ENCODE measurements around the gene PXMP2.
"Not testable (repeated sequence)": the region's sequence is repeated elsewhere in the genome, so short reads cannot be mapped to it uniquely, and the experiment has no call there.

Gene PXMP2

DNA sequence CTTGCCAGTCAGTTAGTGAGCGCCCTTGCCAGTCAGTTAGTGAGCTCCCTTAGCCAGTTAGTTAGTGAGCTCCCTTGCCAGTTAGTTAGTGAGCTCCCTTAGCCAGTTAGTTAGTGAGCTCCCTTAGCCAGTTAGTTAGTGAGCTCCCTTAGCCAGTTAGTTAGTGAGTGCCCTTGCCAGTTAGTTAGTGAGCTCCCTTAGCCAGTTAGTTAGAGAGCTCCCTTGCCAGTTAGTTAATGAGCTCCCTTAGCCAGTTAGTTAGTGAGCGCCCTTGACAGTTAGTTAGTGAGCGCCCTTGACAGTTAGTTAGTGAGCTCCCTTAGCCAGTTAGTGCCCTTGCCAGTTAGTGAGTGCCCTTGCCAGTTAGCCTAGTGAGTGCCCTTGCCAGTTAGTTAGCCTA, 7.5 kb downstream of the PXMP2 start:
- DNase-seq (ENCODE audit: low read depth in 2 of 2), result not testable (repeated sequence)

DNA sequence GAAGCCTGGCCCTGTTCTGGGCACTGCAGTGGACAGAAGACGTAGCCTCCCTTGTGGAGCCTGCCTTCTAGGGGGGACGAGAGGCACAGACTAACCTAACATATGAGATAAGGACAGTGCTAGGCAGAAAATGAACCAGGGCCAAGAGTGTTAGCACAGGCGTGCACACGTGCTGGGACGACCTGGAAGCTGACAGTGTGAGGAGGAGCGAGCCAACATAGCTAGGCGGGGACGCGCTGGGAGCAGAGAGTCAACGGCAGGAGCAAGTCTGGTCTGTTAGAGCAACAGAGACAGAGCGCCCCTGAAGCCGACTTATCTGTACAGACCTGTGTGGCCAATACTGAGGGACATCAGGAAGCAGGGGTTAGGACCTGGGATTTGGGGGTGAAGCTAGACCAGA, 8.0 kb downstream of the PXMP2 start:
- DNase-seq (ENCODE audit: low read depth in 2 of 2), result no peak

DNA sequence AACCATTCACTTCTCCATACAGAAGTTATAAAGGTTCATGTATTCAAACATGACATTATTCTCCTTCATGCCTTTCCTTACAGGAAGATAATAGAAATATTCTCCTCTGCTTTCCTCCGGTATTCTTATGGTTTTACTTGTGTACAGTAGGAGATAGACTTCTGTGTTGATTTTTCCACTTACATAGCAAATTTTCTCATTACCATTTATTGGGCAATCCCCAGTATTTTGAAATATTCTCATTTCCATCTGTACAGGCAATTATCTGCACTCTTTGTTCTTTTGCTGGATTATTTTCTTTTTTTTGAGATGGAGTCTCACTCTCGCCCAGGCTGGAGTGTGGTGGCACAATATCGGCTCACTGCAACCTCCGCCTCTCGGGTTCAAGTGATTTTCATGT, 11.0 kb downstream of the PXMP2 start:
- DNase-seq (ENCODE audit: low read depth in 2 of 2), result no peak

DNA sequence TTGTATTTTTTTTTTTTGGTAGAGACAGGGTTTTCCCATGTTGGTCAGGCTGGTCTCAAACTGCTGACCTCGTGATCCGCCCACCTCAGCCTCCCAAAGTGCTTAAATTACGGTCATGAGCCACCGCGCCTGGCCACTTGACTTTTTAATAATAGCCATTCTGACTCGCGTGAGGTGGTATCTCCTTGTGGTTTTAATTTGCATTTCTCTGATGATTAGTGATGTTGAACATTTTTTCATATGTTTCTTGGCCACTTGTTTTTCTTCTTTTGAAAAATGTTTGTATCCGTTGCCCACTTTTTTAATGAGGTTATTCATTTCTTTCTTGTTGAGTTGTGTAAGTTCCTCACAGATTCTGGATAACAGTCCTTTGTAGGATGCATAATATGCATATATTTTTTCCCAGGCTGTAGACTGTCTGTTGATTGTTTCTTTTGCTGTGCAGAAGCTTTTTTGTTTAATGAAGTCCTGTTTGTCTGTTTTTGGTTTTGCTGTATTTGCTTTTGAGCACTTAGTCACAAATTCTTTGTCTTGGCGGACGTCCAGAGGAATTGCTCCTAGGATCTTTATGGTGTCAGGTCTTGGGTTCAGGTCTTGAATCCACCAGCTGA, 12.9 kb downstream of the PXMP2 start:
- DNase-seq (ENCODE audit: low read depth in 2 of 2), result no peak

DNA sequence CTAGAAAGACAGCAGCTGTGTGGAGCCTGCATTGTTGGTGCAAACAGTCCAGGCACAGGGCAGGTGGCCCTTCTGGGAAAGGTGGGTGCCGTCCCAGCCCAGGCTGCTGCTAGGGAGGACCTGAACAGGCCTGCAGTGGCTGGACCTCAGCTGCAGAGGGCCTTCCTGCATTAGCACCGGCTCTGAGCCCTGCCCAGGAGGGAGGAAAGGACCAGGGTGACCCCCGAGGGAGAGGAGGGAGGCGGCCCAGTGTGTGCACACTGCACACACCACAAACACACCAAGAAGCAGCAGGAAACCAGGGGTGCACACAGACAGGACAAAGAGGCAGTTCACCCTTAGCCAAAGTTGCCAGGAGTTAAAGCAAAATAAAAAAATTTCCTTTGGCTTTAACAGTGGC, 15.3 kb downstream of the PXMP2 start:
- DNase-seq (ENCODE audit: low read depth in 2 of 2), result no peak

DNA sequence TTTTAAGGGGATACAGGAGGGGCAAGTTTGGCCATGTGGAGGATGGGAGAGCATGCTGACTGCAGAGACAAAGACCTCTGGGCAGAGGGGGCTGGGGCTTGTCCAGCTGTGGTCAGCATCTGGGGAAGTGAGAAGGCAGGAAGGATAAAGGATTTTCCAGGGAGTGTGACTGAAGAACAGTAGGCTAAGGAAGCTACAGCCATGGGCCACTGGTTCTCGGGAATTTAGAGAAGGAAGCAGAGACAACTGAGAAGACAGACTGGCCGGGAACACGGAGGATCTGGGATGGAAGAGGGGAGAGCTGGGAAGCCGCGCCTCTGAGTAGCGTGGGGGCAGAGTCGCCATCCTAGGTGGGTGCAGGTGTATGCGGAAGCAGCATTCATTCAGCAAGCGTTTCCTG, 16.3 kb downstream of the PXMP2 start:
- DNase-seq (ENCODE audit: low read depth in 2 of 2), result no peak

DNA sequence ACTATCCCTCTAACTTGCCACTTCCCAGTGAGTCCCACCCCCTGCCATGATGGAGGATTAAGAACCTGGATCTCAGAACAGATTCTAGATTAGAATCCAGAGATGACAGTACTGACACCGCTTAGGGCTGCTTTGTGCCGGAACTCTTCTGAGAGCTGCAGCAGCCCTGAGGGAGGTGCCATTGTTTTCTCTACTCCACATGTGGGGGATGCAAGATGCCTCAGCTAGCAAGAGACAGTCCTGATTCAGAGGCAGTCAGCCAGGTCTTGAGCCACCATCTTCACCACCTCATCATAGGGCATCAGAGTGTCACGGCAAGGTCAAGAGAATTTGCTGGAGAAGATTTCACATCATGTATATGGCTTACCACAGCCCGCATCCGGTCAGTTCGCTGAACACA, 19.9 kb downstream of the PXMP2 start:
- no peak for DNase-seq (ENCODE audit: low read depth in 2 of 2)

DNA sequence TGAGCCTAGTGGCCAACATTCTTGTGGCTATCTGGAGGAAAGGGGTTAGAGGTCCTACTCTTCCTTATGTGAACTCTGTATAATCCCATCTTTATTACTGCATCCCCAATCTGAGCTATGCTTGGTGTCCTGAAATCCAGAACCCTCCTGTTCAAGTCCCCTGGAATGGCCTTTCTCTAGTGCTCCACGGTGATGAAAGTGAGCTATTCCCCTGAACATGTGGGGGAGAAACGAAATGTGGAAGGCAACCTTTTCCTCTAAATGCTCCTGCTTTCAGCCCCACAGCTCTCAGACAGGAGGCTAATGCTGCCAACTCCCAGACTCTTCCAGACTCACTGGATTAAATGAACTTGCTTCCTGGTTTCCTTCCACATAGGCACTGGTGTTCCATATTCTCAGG, 20.8 kb downstream of the PXMP2 start:
- DNase-seq (ENCODE audit: low read depth in 2 of 2), result no peak

DNA sequence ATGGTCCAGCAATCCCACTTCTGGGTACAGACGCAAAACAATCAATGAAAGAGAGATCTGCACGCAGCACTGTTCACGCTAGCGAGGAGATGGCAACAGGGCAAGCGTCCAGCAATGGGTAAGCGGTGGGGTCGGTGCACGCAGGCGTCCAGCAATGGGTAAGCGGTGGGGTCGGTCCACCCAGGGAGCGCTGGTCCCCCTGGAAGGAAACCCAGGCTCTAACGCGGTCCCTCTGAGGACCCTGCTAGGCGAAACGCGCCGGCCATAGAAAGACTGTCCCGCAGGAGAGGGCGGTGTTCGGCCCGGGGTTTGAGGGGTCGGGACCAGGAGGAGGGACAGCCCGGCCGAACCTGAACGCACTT, 22.6 kb downstream of the PXMP2 start:
- DNase-seq (ENCODE audit: low read depth in 2 of 2), result no peak

DNA sequence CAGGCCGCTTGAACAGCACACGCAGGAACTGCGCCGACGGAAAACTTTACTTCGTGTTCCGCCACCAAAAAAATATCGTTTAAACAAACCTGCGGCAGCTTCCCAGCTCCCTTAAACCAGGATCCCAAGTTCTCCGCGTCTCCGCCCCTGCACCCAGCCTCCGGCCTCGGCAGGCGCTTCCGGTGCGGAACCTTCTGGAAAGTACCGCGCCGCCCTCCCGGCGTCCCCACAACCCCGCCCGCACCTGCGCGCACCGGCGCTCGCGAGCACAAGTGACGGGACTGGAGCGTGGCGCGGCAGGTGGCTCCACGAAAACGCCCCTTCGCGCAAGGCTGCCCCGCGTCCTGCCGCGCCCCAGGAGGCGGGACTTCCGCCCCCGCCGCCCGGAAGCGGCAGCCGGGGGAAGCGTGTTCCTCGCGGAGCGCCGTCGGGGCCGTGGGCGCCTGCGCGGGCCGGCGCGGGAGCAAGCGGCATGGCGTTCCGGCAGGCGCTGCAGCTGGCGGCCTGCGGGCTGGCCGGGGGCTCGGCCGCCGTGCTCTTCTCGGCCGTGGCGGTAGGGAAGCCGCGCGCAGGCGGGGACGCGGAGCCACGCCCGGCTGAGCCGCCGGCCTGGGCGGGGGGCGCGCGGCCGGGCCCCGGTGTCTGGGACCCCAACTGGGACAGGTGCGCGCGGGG, 23.2 kb downstream of the PXMP2 start, which contains the start of gene PGAM5:
PGAM5 (plus strand) TSS at position 438 of the 675 bp plus-strand sequence; CDS start at position 473, 35 bp downstream.
- peak; percentile 76 to 79 for DNase-seq (ENCODE audit: low read depth in 2 of 2)

DNA sequence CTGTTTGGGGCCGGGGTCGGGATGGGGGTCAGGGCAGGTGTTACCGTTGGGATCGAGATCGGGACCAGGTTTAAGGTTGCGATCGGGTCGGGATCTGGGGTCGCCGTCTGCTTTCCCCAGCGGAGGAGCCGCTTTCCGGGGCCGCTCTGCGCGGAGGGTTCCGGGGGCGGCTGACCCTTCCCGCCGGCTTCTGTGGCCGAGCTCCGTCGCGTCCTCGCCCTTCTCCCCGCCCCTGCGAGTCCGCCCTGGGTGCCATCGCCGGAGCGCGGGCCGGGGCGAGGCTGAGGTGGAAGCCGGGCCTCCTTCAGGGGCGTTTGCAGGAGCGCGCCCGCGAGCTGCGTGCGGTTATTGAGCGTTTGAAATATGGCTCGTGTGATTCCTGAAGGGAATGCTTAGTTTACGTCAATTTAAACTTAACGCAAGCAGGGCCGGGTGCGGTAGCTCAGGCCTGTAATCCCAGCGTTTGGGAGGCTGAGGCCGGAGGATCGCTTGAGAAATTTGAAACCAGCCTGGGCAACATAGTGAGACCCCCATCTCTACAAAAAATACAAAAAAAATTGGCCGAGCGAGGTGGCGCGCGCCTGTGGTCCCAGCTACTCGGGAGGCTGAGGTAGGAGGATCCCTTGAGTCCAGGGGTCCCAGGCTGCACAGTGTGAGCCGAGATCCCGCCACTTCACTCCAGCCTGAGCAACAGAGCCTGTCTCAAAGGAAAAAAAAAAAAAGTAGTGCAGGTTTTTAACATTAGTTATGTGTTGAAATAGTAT, 23.9 kb downstream of the PXMP2 start:
- no peak for DNase-seq (ENCODE audit: low read depth in 2 of 2)

DNA sequence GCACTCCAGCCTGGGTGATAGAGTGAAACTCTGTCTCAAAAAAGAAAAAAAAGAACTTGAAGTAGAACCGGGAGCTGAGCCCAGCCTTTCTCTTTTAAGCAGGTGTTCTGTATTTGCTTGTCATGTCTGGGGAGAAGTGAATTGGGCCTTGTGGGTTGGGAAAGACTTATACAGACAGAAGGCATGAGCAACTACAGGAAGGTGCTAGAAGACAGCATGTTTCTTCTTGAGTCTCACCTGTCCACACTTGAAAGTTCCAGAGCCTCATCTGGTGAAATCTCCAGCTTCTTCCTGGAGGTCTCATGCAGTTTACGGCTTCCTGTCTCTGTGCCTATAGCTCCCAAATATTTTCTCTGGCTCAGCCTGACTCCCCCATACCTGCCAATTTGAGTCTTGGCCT, 25.7 kb downstream of the PXMP2 start:
- no peak for DNase-seq (ENCODE audit: low read depth in 2 of 2)

DNA sequence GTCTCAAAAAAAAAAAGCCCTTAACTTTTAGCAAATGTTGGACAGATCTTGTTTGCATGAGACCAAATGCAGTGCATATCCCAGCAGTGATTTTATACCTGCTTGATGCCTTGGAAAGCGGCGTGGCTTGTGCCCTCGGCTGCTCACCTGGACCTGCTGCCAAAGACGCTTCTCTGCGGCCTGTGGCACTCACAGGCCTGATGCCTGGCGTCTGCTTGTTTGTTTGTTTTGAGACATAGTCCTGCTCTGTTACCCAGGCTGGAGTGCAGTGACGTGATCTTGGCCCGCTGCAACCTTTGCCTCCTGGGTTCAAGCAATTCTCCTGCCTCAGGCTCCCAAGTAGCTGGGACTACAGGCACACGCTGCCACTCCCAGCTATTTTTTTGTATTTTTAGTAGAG, 28.5 kb downstream of the PXMP2 start:
- DNase-seq (ENCODE audit: low read depth in 2 of 2), result no peak

DNA sequence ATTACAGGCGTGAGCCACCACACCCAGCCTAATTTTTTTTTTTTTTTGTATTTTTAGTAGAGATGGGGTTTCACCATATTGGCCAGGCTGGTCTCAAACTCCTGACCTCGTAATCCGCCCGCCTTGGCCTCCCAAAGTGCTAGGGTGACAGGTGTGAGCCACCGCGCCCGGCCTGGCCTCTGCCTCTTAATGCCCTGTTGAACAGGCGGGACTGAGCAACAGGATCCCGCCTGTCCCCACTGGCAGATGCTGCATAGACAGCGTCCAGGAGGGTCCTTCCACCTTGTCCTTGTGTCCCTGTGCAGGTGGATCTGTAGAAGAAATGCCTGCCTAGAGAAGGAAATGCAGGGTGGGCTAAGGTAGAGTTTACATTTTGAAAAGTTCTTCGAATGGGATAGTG, 29.0 kb downstream of the PXMP2 start:
- no peak for DNase-seq (ENCODE audit: low read depth in 2 of 2)

DNA sequence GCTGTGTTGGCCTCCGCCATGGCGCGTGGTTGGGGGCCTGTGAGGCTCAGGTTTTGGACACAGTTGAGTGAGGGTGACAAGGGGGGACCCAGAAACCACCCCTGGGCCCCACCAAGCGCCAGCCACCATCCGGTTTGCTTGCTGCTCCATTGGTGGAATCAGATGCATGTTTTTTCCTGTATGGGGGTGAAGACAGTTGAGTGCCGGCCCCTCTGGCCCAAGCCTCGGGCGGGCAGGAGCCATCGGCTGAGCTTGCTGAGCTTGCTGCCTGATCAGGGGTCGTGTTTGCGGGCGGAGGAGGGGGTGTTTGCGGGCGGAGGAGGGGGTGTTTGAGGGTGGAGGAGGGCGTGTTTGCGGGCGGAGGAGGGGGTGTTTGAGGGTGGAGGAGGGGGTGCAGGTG, 29.6 kb downstream of the PXMP2 start:
- DNase-seq (ENCODE audit: low read depth in 2 of 2), result no peak

DNA sequence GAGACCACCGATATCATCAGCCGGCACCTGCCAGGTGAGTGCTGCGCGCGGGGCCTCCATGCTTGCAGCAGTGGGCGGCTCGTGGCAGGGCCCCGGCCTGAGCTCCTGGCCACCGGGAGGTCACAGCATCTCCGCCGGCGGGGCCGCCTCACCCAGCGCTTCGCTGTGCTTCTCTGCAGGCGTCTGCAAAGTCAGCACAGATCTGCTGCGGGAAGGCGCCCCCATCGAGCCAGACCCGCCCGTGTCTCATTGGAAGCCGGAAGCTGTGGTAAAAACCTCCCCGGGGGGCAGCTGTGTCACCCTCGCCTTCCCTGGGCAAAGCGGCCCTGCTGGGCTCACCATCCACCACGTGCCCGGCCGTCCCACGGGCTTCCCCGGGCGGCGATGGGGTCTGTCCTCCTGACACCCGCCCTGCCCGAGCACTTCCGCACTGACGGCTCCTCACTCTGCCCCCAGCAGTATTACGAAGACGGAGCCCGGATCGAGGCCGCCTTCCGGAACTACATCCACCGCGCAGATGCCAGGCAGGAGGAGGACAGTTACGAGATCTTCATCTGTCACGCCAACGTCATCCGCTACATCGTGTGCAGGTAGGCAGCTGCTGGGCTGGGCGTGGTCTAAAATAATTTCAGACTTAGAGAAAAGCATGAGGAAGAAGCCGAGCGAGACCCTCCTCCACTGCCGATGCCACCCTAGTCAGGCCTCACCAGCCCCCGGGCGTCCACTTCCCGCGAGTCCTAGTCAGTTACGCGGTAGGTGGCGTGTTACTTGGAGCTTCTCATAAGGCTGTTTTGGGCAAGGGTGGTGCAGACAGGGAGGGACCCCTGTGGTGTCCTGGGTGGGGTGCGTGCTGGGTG, 30.4 kb downstream of the PXMP2 start:
- DNase-seq (ENCODE audit: low read depth in 2 of 2), result no peak

DNA sequence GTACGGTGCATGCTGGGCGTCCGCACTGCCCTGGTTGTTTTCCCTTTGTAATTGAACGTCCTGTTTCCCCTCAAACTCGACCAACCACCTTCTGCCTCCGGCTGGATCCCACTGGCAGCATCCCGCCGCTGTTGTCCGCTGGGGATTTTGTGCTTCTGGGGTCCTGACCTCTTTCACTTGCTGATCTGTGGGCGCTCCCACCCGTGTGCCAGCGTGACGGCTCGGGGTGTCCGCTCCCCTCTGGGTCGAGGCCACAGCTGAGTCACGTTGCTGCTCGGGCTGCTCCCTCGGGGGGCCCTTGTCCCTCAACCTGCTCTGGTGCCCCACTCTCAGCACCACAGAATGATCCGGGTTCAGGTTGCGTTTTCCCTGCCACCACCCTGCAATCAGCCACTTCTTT, 31.3 kb downstream of the PXMP2 start:
- DNase-seq (ENCODE audit: low read depth in 2 of 2), result no peak

DNA sequence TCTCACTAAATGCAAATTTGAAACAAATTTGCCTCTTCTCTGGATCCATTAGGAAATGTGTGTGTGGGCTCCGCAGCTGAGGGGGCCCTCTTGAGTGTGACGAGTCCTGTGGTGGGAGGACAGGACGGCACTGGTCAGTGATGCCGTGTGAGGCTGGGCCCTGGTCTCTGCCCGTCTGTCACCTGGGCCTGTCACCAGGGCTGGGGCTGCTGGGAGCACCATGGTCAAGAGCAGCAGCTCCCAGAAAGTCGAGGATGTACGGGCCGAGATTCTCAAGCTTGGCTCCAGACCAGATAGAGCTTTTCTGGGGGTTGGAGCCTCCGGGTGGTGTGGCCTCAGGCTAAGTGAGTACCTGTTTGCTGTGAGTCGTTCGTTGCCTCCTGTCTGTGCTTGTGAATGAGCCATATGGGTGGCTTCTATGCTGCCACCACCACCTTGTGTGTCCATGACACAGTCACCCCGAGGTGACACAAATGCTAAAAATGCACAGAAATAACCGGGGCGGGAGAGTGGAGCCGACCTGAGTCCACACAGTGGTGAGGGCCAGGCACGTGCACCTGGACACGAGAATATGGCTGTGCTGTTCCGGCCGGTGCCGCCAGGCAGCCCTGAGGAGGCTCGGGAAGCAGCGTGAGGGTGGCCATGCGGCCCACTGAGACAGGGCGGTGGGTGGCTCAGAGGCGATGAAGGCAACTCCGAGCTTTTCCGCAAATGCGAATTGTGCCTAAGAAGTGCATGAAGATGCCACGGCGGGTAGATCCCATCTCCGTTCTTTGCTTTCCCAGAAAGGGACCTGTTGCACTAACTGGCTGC, 32.0 kb downstream of the PXMP2 start:
- no peak for DNase-seq (ENCODE audit: low read depth in 2 of 2)

DNA sequence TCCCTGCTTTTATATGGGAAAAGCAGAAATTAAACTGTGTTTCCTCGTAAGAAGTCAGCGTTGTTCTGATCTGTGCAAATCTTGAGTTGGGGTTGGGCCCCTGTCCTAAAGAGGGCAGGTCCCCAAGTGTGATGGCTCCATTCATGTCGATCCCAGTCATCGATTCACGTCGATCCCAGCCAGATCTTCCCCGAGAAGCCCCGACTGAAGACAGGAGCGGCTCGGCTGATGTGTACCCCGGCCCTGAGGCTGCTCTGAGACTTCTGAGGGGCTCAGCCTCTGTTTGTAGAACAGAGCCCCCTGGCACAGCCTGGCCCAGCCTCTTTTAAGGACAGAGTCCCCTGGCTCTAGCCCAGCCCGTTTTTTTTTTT, 32.6 kb downstream of the PXMP2 start:
- no peak for DNase-seq (ENCODE audit: low read depth in 2 of 2)

DNA sequence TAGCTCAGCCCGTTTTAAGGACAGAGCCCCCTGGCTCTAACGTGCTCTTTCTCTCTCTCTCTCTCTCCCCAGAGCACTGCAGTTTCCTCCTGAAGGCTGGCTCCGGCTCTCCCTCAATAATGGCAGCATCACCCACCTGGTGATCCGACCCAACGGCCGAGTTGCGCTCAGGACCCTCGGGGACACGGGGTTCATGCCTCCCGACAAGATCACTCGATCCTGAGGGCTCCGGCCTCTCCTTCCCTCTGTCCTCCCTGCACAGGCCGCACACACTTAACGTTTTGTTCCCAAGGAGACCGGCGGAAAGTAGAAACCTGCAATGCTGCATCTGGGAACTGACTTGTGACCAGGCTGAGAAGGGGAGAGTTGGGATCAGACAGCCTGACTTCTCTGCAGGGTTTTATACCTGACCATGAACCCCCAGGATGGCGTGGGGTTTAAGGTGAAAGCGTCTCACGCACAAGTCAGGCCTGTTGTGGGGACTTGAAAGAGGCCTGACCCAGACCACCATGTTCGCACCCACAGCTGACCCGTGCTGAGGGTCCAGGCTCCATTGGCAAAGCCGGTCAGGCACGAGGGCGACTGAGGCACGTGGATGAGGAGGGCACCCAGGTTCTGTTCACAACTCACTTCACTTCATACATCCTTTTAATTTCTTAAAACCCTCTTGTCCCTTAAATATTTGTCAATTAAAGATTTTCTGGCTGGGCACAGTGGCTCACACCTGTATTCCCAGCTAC, 33.4 kb downstream of the PXMP2 start:
- no peak for DNase-seq (ENCODE audit: low read depth in 2 of 2)

Measured in stimulated activated CD8-positive, alpha-beta memory T cell treated with anti-CD3 and anti-CD28 coated beads, Interleukin-7, amount 100 ng/mL, for 1 hour (primary cell).